ENCODE measurements around the gene MAPK8IP2. TPM values are rescaled to one million over a fixed set of nuclear protein-coding genes. Genes with fewer than 3 reads are reported as not detected.
"Not testable (repeated sequence)": the region's sequence is repeated elsewhere in the genome, so short reads cannot be mapped to it uniquely, and the experiment has no call there.

Gene MAPK8IP2
- total RNA-seq, 4 donors from 2014 or later = 3.0 to 6.1 (median 4.8) TPM

DNA sequence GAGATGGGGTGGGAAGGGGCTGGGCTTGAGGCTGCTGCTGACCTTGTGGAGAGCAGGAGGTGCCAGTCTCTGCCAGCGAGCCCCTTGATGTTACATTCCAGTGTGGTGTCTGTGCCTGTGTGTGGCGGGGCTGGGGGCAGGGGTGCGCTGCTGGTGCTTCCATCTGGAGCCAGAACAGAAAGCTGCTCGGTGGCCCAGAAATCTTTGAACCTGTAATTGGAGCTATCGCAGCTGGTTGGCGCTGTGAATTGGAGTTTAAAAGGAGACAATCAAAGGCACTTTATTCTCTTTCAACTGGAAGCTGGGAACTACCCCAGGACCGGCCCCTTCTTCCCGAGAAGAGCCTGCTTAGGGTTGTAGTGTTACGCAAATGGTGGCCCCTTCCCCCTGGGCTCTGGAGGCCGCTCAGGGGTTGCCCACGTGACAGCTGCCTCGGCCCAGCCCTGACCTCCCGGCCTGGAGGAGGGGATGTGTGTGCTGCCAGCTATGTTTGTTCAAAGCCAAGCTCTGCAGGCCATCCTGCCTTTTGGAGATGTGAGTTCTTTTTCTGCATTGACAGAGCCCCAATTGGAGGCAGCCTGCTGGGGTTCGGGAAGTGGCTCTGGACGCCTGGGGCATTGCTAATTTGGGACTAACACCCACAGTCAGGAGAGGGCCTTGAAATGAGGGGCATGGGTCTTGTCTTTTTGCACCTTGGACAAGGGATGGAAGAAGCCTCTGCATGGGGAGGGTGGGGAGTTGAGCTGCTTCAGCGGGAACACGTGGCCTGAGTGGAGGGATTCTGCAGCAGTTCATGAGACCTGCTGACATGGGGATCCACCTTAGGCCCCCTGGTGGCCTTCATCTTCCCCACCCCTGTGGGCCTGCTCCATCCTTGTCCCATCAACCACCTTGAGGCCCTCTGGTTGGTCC, 41.4 kb downstream of the MAPK8IP2 start:
- Histone ChIP-seq H3K27ac (peak overlapping the region in 1 of 4 donors; percentile 44), H3K27me3 (peaks cover 0 to 22% of the 10 kb centered on the region in 2 donors), H3K4me1 (peaks cover 0 to 16% (median 11%) of the 10 kb centered on the region in 4 donors), H3K9me3 (no peaks in the 10 kb centered on the region), H3K36me3 (no peaks in the 10 kb centered on the region), H3K4me3 (no peak overlapping the region)
- 9 to 14% methylated on average over 17 of the region's 17 CpGs for WGBS, 2 donors
- DNase-seq (ENCODE audit: low spot score in 2 of 2) = no peak
- TF ChIP-seq, protein P1, sequence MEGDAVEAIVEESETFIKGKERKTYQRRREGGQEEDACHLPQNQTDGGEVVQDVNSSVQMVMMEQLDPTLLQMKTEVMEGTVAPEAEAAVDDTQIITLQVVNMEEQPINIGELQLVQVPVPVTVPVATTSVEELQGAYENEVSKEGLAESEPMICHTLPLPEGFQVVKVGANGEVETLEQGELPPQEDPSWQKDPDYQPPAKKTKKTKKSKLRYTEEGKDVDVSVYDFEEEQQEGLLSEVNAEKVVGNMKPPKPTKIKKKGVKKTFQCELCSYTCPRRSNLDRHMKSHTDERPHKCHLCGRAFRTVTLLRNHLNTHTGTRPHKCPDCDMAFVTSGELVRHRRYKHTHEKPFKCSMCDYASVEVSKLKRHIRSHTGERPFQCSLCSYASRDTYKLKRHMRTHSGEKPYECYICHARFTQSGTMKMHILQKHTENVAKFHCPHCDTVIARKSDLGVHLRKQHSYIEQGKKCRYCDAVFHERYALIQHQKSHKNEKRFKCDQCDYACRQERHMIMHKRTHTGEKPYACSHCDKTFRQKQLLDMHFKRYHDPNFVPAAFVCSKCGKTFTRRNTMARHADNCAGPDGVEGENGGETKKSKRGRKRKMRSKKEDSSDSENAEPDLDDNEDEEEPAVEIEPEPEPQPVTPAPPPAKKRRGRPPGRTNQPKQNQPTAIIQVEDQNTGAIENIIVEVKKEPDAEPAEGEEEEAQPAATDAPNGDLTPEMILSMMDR (IDR thresholded peaks at IDR 0.05) = peak in 3 of 5 experiments; percentile 37 to 42 (median 39)
- TF ChIP-seq EP300 (IDR thresholded peaks at IDR 0.05) (peak in 1 of 2 donors; percentile 35), POLR2A (IDR thresholded peaks at IDR 0.05) (no peak)

DNA sequence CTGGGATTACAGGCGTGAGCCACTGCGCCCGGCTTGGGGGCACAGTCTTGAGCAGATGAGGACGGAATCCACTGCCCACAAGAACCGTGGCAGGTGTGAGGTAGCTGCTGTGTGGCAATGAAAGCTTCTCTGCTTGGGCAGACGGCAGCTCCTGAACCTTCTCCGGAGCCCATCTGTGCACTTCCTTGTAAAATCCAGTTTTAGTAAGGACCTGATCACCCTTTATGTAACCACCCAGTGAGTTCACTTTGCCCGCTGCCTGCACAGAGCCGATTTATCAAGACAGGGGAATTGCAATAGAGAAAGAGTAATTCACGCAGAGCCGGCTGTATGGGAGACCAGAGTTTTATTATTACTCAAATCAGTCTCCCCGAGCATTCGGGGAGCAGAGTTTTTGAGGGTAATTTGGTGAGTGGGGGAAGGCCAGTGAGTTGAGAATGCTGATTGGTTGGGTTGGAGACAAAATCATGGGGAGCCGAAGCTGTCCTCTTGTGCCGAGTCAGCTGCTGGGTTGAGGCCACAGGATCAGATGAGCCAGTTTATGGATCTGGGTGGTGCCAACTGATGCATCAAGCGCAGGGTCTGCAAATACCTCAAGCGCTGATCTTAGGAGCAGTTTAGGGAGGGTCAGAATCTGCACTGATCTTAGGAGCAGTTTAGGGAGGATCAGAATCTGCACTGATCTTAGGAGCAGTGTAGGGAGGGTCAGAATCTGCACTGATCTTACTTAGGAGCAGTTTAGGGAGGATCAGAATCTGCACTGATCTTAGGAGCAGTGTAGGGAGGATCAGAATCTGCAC, 42.6 kb downstream of the MAPK8IP2 start:
- DNase-seq (ENCODE audit: low spot score in 2 of 2); H3K4me3 ChIP-seq; H3K27ac ChIP-seq; H3K9me3 ChIP-seq; H3K36me3 ChIP-seq: not testable (repeated sequence)
- Histone ChIP-seq H3K4me1 (peaks cover 0 to 16% (median 11%) of the 10 kb centered on the region in 4 donors), H3K27me3 (peaks cover 0 to 22% of the 10 kb centered on the region in 2 donors)
- 91 to 92% methylated on average over 17 of the region's 17 CpGs for WGBS, 2 donors

DNA sequence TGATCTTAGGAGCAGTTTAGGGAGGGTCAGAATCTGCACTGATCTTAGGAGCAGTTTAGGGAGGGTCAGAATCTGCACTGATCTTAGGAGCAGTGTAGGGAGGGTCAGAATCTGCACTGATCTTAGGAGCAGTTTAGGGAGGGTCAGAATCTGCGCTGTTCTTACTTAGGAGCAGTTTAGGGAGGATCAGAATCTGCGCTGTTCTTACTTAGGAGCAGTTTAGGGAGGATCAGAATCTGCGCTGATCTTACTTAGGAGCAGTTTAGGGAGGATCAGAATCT, 43.2 kb downstream of the MAPK8IP2 start:
- H3K27me3 ChIP-seq = peaks cover 0 to 22% of the 10 kb centered on the region in 2 donors
- not testable (repeated sequence) for H3K36me3 ChIP-seq; H3K9me3 ChIP-seq; H3K4me3 ChIP-seq; H3K27ac ChIP-seq; DNase-seq (ENCODE audit: low spot score in 2 of 2)
- peaks cover 0 to 16% (median 11%) of the 10 kb centered on the region in 4 donors for H3K4me1 ChIP-seq
- 71 to 82% methylated on average over 3 of the region's 3 CpGs for WGBS, 2 donors

DNA sequence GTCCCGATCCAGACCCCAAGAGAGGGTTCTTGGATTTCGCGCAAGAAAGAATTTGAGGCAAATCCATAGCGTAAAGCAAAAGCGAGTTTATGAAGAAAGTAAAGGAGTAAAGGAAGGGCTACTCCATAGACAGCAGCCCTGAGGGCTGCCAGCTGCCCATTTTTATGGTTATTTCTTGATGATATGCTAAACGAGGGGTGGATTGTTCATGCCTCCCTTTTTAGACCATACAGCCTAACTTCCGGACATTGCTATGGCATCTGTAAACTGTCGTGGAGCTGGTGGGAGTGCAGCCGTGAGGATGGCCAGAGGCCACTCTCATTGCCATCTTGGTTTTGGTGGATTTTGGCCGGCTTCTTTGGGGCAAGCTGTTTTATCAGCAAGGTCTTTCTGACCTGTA, 52.7 kb downstream of the MAPK8IP2 start:
- Histone ChIP-seq H3K4me1 (no peaks in the 10 kb centered on the region), H3K27me3 (peaks cover 0 to 7% of the 10 kb centered on the region in 2 donors), H3K4me3 (no peak overlapping the region), H3K9me3 (peaks cover 0 to 6% (median 0%) of the 10 kb centered on the region in 4 donors), H3K36me3 (no peaks in the 10 kb centered on the region), H3K27ac (no peak overlapping the region)
- no peak for TF ChIP-seq POLR2A (IDR thresholded peaks at IDR 0.05)
- TF ChIP-seq, protein P1 (IDR thresholded peaks at IDR 0.05) = no peak
- TF ChIP-seq EP300 (IDR thresholded peaks at IDR 0.05) = no peak
- no peak for DNase-seq (ENCODE audit: low spot score in 2 of 2)
- 87 to 89% methylated on average over 10 of the region's 10 CpGs for WGBS, 2 donors

DNA sequence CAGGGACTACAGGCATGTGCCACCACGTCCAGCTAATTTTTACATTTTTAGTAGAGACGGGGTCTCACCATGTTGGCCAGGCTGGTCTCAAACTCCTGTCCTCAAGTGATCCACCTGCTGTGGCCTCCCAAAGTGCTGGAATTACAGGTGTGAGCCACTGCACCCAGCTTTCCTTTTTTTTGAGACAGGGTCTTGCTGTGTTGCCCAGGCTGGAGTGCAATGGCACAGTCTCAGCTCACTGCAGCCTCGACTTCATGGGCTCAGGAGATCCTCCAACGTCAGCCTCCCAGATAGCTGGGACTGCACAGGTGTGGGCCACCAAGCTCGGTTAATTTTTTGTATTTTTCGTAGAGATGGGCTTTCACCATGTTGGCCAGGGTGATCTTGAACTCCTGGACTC, 54.1 kb downstream of the MAPK8IP2 start:
- WGBS, 2 donors = 83 to 84% methylated on average over 6 of the region's 6 CpGs
- not testable (repeated sequence) for H3K27ac ChIP-seq; H3K27me3 ChIP-seq; DNase-seq (ENCODE audit: low spot score in 2 of 2); H3K36me3 ChIP-seq; H3K9me3 ChIP-seq; H3K4me1 ChIP-seq; H3K4me3 ChIP-seq

DNA sequence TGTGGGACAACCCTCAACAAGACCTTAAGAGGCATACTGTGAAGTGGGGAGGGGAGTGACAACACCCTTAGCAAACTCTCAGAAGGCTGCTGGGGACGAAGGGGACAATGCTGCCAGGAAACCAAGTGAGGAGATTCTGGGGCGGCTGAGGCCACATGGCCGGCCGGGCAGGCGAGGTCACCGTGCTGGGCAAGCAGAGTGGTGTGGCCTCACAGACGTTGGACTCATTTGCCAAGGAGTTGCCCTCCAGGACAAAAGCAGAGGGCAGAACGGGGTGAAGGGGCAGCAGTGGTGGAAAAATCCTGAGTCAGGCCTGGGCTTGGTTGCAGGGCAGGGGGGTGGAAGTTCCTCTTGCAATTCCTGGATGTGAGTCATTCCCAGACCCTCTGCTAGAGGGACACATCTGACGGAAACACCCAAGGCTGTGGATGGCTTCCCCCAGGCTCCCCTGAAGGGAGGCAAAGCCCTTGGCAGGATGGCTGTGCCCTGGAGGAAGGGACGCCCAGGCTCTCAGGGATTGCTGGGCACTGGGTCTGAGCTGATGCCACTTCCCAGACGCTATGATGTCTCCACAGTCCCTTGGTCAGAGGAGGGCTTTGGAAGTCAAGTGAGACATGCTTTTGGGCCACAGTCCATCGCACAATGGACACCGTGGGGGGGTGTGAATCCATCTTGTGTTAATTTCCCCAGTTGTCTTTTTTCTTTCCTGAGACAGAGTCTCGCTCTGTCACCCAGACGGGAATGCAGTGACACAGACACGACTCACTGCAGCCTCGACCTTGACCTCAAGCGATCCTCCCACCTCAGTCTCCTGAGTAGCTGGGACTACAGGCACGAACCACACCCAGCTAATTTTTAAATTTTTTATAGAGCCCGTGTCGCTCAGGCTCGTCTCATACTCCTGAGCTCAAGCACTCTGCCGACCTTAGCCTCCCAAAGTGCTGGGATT, 55.8 kb downstream of the MAPK8IP2 start:
- TF ChIP-seq EP300 (IDR thresholded peaks at IDR 0.05) = peak in 1 of 2 donors; percentile 47
- no peak for TF ChIP-seq POLR2A (IDR thresholded peaks at IDR 0.05)
- WGBS, 2 donors = 55 to 57% methylated on average over 20 to 23 of the region's 23 CpGs
- Histone ChIP-seq H3K9me3 (no peaks in the 10 kb centered on the region), H3K27me3 (peaks cover 0 to 7% of the 10 kb centered on the region in 2 donors), H3K4me1 (no peaks in the 10 kb centered on the region), H3K36me3 (no peaks in the 10 kb centered on the region), H3K27ac (peak overlapping the region in 1 of 4 donors; percentile 4), H3K4me3 (no peak overlapping the region)
- DNase-seq (ENCODE audit: low spot score in 2 of 2) = no peak
